ES-I3 (cell line): ENCODE data around the gene MCM5.
"Not testable (repeated sequence)": the region's sequence is repeated elsewhere in the genome, so short reads cannot be mapped to it uniquely, and the experiment has no call there.

Experiments used
- H3K36me3 ChIP-seq: 2 replicates; pipeline ENCODE4 v1.6.1; 2013; ENCODE audit warnings: mild to moderate bottlenecking, low read length, control low read depth, moderate library complexity; ENCODE audit not compliant: insufficient read depth
- H3K4me1 ChIP-seq: 2 replicates; pipeline ENCODE4 v1.6.1; 2013; ENCODE audit warnings: mild to moderate bottlenecking, control low read depth, low read length; ENCODE audit not compliant: insufficient read depth
- H3K9ac ChIP-seq: 2 replicates; pipeline ENCODE4 v1.6.1; 2013; ENCODE audit warnings: low read depth, mild to moderate bottlenecking, low read length, moderate library complexity
- H3K9me3 ChIP-seq: 2 replicates; pipeline ENCODE4 v1.6.1; 2013; ENCODE audit warnings: mild to moderate bottlenecking, low read length, moderate library complexity; ENCODE audit not compliant: control insufficient read depth, insufficient read depth

MCM5 gene

DNA sequence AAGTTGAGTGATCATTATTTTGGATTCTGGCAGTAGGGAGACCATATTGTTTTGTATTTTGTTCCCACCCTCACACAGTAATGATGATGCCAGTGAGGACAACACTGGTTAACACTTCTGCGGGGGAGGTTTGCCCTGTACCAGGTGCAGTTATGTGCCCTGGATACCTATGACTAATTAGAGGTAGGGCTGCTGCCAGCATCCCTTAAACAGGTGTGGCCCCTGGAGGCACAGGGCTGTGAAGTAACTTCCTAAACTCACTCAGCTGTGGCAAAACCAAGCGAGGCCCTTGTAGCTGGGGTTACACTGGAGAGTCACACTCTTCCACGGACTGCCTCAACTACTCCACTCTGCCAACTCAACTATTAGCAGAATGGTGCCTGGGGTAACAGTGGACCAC, 64.5 kb downstream of the MCM5 start:
- no peak overlapping the region for H3K9ac ChIP-seq
- H3K4me1 ChIP-seq: peaks cover 4% of the 10 kb centered on the region; the same call in 1 of the 2 replicates
- H3K36me3 ChIP-seq: no peaks in the 10 kb centered on the region
- H3K9me3 ChIP-seq: no peaks in the 10 kb centered on the region

DNA sequence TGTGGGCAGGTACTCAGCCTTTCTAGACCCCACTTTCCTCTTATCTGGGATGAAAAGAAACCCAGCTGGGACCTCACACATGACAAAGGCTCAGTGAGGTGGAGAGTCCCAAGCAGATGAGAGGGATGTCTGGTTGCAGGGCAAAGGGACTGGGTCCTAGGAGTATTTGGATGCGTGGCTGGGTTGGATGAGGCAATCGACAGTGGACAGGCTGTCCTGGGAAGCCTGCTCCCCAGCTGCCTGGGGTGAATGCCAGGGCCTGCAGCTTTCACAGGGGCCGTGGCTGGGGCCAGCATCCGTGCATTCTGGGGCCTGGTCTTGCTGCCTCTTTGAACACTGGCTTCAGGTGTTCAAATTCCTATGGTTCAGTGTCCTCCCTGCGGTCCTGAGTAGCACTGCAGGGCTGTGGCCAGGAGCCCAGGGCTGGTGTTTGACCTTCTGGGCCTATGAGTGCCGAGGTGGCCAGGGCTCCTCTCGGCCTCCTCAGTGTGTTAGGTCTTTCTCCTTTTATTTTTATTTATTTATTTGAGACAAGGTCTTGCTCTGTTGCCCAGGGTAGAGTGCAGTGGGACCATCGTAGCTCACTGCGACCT, 65.3 kb downstream of the MCM5 start:
- Histone ChIP-seq H3K9me3 (no peaks in the 10 kb centered on the region), H3K9ac (no peak overlapping the region), H3K36me3 (no peaks in the 10 kb centered on the region), H3K4me1 (peaks cover 4% of the 10 kb centered on the region; the same call in 1 of the 2 replicates)

DNA sequence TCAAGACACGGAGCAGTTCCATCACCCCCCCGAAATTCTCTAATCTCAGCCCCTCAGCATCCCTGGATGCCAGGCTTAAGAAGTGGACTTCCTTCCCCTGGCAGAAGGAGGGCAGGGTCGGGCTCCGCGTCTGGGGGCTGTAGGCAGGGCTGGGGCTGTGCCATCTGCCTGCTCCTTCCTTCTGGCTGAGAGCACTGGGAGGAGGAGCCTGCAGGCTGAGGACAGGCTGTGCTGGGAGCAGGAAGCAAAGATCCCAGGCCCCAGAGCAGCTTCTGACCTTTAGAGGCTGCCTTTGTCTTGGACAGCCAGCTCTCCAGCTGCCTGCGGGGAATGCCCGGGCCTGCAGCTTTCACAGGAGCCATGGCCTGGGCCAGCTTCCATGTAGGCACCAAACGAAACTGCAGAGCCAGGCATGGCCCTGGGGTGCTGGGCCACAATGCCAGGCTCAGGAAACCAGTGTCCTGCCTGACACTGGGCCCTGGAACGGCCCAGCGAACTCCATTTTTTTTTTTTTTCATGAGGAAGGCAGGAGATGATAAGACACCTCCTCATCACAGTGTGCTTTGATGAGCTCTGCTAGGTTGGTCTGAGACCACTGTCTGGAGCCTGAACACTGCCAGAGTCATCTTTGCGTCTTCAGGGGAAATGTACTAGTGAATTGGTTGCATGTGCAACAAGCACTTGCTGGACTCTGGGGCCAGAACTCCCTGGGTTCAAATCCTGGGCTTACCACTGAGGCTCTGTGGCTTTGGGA, 67.9 kb downstream of the MCM5 start:
- Histone ChIP-seq H3K36me3 (no peaks in the 10 kb centered on the region), H3K9ac (no peak overlapping the region; the same call in 1 of the 2 replicates), H3K4me1 (peaks cover 4% of the 10 kb centered on the region; the same call in 1 of the 2 replicates), H3K9me3 (0 out of 2 replicates have a peak, but pooled peaks cover 7% of the 10 kb centered on the region)

DNA sequence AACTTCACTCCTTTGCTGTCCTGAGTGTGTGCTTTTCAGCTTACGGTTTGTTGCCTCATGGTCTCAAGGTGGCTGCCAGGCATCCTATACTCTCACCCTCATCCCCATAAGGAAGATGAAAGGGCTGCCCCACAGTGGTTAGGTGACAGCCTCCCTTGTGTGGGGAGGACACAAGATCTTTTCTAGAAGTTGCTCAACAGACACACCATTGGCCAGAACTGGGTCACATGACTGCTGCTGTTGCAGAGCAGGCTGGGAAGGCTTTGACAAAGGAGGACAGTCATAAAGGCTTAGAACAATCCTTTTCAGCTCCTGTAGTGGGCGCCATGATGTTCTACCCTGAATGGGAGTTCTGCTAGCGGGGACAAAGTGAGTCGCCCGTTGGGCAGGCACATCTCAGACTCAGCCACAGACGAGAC, 71.0 kb downstream of the MCM5 start:
- Histone ChIP-seq H3K9ac (no peak overlapping the region), H3K4me1 (peaks cover 4% of the 10 kb centered on the region; the same call in 1 of the 2 replicates), H3K36me3 (no peaks in the 10 kb centered on the region)

DNA sequence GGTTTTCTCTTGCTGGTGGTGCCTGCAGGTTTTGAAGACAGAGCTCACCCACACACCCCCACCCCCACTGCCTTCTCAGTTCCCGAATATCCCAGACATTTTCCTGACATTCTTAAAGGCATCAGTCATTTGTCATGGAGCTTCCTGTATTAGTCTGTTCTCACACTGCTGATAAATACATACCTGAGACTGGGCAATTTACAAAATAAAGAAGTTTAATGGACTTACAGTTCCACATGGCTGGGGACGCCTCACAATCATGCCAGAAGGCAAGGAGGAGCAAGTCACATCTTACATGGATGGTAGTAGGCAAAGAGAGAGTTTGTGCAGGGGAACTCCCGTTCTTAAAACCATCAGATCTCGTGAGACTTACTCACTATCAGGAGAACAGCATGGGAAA, 71.6 kb downstream of the MCM5 start:
- H3K9ac ChIP-seq, H3K4me1 ChIP-seq, H3K9me3 ChIP-seq, H3K36me3 ChIP-seq: not testable (repeated sequence)

More for the DNA sequence above, 71.0 kb downstream of the MCM5 start:
- H3K9me3 ChIP-seq: 0 out of 2 replicates have a peak, but pooled peaks cover 7% of the 10 kb centered on the region

DNA sequence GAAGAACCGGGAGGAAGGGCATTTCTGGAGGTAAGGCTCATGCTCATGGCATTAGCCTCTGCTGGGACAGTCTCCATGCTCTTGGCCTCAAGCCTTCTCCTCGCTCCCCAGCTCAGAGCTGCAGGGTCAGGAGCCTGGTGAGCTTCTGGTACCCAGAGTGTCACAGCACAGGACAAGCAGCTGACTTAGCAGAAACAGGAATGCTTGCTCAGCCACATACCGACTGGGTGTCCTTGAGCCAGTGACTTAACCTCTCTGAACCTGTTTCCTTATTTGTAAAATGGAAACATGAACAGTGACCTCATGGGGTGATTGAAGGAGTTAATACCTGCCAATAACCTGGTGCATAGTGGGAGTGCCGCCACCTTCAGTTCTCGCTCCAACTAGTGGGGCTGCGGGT, 72.5 kb downstream of the MCM5 start:
- Histone ChIP-seq H3K9ac (no peak overlapping the region), H3K36me3 (no peaks in the 10 kb centered on the region), H3K9me3 (0 out of 2 replicates have a peak, but pooled peaks cover 7% of the 10 kb centered on the region), H3K4me1 (peaks cover 9% of the 10 kb centered on the region; the same call in 1 of the 2 replicates)

DNA sequence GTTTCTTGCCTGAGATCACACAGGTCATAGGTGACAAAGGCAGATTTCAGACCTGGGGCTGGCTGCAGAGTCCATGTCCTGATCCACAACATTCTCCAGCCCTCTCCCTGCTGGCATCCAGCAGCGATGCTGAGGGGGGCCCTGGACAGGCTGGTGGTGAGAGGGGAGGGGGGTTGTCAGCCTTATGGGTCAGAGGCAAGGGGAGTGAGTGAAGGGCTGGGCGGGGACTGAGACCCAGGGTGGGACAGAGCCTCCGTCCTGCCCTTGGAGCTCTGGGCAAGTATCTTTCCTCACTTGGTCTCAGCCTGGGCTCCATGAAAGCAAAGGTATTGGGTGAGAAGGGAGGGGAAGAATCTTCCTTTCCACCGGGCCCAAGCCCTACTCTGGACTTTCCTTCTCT, 74.0 kb downstream of the MCM5 start:
- peaks cover 5% of the 10 kb centered on the region; the same call in 1 of the 2 replicates for H3K4me1 ChIP-seq
- no peak overlapping the region for H3K9ac ChIP-seq
- H3K36me3 ChIP-seq: no peaks in the 10 kb centered on the region
- H3K9me3 ChIP-seq: 0 out of 2 replicates have a peak, but pooled peaks cover 7% of the 10 kb centered on the region
